ENCODE results near the gene RCAN2.
"Not testable (repeated sequence)": the region's sequence is repeated elsewhere in the genome, so short reads cannot be mapped to it uniquely, and the experiment has no call there.

The RCAN2 gene

DNA sequence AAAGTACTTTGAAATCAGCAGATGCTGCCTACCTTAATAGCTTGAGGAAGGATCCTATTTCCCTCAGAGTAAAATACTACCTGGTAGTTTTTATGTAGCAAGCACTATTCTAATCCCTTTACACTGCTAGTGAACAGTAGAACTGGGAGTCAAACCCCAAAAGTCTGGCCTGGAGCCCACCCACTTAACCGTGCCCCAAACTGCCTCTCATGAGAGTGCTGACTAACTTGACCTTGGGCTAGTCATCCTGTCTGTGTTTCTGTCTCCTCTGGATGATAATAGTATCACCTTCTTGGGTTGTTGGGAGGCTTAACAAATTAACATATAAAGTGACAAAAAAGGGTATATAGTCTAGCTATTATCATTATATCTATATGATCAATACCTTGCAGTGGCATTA is 140.5 kb downstream of the RCAN2 start:
- in situ Hi-C loops (cut with HindIII; ENCODE audit: low sequenced_read_pairs): no loop called here

DNA sequence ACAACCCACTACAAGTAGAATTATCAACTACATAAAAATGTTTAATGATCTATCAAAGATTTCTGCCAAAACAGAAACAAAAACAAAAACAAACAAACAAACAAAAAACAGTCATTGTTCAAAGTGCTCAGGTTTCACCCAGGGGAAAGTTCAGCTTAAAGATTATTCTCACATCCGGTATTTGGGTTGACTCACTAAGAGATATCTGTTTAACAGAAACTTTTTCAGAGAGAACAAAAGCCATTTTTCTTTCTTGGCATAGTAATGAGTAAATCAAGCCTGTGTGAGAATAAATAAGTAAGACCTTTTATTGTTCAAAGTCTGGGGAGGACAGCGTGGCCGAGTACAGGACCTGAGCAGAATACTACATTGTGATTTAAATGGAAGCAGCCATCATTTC is 143.6 kb downstream of the RCAN2 start:
- in situ Hi-C loops (cut with HindIII; ENCODE audit: low sequenced_read_pairs): no loop called here

DNA sequence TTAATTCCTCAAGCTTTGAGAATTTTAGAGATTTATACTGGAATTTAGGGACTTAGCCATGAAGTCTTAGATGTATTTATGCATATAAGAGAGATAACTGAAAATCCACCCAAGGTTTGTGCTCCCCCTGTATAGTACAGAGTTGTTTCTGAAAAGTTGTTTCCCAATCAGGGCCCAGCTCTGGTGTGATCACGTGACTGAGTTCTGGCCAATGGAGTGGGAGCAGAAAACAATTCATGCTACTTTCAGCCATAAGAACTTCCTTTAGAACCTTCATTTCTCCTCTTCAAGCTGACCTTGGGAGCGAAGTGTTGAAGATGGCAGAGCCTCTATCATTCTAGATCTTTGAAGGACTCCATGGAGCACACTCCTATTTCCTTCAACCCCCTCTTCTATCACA is 151.0 kb downstream of the RCAN2 start:
- in situ Hi-C loops (cut with HindIII; ENCODE audit: low sequenced_read_pairs): no loop called here

DNA sequence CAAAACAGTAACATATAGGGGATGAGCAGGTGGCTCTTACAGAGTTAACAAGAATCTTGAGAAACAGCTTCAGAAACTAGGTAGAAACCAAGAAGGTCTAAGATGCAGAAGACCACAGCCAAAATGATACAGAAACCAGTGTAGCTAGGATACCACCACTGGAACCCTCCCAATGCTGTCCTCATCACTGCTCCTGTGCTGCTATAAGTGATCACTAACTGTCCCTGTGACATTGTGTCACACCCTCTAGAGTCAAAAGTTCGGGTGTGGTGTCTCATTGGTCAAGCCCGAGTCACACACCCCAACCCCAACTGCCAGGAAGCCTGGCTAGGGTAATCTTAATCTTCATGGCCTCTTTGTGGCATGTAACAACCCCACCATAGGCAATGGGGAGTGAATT is 153.1 kb downstream of the RCAN2 start:
- in situ Hi-C loops (cut with HindIII; ENCODE audit: low sequenced_read_pairs): no loop called here

DNA sequence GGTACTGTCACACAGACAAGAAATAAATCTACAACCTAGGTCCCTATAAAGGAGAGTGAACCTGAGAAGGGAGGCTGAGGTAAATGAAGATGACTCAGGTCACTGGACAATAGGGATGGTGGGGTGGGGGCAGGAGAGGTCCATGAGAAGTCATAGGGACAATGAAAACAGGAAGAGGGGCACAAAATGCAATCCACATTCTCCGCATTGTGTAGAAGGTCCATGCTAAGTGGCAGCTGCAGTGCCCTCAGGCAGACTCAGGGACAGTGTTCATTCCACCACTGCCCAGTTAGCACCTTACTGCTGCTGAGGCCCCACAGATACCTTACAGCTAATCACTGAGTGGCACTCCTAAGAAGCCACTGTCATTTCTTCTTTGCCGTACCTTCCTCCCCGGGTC is 156.8 kb downstream of the RCAN2 start:
- in situ Hi-C loops (cut with HindIII; ENCODE audit: low sequenced_read_pairs): no loop called here

DNA sequence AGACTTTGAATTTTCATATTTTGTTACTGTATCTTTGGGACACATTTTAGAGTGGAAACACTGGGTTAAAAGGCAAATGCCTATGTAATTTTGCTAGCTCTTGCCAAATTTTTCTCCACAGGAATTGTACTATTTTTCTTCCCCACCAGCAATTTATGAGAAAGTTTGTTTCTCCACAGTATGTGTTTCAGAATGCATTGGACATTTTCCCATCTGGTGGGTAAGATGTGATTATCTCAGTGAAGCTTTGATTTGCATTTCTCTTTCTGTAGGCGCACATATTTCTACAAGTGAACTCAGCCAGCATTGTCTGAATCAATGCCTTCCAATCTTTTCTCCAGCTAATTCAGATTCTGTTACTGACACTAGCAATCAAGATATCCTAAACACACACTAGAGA is 157.8 kb downstream of the RCAN2 start:
- in situ Hi-C loops (cut with HindIII; ENCODE audit: low sequenced_read_pairs): no loop called here

DNA sequence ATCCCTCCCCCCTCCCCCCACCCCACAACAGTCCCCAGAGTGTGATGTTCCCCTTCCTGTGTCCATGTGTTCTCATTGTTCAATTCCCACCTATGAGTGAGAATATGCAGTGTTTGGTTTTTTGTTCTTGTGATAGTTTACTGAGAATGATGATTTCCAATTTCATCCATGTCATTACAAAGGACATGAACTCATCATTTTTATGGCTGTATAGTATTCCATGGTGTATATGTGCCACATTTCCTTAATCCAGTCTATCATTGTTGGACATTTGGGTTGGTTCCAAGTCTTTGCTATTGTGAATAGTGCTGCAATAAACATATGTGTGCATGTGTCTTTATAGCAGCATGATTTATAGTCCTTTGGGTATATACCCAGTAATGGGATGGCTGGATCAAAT is 158.8 kb downstream of the RCAN2 start:
- in situ Hi-C loops (cut with HindIII; ENCODE audit: low sequenced_read_pairs): not testable (repeated sequence)

DNA sequence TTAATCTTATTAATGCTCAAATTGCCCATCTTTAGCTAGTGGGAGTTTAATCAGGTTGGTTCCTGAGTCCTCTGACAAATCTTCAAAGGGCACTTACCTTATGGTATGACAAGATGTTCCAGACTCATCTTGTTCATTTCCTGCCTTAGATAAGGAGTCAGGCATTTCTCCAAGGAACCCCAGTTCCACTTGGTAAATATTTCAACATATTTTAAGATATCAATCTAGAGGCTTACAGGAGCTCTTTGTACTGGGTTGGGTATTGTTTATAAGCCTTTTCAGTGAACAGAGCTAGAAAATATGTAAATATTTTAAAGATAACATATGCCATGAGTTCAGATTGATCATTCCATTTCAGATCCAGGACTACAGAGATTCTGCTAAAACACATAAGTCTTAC is 159.8 kb downstream of the RCAN2 start:
- in situ Hi-C loops (cut with HindIII; ENCODE audit: low sequenced_read_pairs): no loop called here

DNA sequence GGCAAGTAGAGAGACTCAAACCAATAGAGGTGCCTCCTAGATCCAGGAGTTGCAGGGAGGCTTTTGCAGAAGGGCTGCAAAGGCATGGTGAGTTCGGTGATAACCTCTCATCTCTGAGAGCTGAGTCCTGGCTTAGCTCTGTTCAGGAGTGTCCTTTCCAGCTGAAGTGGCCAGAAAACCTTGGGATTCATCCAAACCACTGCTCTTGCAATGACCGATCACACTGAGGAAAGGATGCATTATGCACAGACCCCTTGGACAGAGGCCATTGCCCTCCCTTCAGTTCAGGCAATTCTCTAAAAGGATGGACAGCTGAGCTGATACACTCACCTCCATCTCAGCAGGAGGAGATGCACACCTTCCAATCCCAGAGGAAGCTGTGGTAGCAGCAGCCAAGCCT is 161.7 kb downstream of the RCAN2 start:
- in situ Hi-C loops (cut with HindIII; ENCODE audit: low sequenced_read_pairs): no loop called here

DNA sequence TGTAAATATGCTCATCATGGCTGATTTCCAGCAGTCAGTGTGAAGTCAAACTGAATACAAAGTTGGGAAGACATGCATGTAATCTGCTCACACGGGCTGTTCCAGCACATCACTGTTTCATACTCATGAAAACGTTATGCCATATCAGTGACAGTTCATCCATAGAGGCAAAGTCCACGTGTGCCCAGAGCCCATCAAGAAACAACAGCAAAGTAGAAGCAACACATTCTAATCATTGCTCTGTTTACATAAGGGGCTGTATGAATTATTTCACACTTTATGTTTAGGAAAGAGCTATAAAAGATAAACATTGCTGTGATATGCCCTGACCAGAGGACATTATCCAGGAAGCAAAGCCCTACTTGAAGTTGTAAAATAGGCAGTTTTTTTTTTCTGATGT is 163.5 kb downstream of the RCAN2 start:
- in situ Hi-C loops (cut with HindIII; ENCODE audit: low sequenced_read_pairs): no loop called here

DNA sequence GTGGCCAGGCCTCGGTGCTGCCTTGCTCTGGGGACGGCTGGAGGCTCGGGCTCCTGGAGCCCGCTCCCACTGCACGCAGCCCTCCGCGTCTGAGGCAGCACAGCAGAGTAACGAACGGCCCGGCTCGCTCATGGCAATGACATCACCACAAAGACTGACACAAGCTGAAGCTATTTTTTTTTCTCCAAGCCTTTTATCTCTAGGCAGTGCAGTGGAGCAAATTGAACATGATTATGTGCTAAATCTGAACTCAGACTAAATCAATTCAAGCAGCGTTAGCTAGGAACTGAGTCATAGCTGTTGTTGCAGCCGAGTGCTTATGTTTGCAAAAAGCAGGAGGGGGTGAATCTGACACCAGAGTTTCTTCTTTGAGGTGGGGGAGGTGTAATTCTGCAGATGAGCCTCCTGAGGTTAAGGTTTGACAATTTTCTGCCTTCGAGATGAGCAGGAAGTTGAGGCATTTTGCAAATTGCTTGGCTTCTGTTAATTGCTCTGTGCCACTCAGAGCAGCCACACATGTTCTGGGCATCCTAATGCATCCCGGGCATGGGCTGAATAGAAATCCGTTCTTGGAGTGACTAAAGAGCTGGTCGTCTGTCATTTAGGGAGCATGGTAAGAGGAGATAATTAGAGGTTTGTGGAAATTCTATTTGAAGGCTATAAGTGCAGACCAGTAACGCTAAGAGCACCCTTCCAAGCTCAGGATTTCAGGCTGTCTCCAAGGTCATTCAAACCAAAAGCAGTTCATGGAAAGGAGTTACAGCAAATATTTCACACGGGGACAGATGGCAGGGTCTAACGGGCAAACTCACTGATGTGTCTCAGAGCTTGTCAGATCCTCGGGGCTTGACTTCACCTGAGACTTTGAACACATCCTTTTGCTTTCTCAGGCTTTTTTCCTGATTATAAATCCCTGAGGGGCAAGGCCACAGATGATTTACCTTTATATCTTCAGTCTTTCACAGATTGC is 165.4 kb downstream of the RCAN2 start:
- in situ Hi-C loops (cut with HindIII; ENCODE audit: low sequenced_read_pairs): no loop called here

DNA sequence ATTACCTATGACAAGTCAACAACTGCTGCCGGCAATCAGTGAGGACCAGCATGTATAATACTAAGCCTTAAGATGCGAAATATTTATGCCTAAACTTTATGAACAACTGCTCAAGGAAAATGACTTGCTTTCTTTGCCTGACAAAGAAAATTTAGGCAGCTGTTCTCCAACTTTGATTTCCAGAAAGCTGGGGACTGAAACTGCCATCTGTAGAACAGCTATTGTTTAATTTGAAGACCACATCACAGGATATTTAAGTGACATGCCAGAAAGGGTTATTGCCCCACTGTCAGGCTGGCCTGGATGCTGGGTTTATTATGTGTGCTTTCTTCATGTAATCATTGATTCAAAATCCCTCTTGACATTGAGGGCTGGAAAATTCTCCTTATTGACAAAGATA is 166.5 kb downstream of the RCAN2 start:
- in situ Hi-C loops (cut with HindIII; ENCODE audit: low sequenced_read_pairs): no loop called here

DNA sequence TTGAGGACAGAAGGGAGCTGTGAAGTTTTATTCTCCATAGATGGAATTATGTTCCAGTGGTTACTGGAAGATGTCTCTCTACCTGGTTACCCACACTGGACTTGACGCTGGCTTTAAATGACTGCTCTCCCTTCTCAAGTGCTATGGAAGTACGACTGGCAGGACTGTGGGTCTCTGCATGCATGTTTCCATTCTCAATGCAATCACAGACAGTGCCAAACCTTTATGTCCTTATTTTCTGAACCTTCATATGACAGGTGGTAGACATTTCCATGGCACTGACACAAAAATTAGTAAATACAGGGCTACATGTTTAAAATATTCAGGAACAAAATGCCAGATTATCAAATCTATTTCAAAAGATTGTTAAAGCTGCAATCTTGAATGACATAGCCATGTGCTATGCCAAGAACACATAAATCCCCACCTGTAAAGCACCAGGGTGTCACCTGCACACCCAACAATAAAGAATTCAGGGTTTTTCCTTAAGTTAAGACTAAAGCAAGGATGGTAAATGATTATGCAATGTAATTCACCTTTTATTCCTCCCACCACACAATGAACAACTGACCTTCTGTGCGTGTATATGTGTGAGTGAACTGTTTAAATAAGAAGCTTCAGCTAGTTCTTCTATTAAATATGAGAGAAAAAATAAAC is 167.2 kb downstream of the RCAN2 start:
- in situ Hi-C loops (cut with HindIII; ENCODE audit: low sequenced_read_pairs): no loop called here

DNA sequence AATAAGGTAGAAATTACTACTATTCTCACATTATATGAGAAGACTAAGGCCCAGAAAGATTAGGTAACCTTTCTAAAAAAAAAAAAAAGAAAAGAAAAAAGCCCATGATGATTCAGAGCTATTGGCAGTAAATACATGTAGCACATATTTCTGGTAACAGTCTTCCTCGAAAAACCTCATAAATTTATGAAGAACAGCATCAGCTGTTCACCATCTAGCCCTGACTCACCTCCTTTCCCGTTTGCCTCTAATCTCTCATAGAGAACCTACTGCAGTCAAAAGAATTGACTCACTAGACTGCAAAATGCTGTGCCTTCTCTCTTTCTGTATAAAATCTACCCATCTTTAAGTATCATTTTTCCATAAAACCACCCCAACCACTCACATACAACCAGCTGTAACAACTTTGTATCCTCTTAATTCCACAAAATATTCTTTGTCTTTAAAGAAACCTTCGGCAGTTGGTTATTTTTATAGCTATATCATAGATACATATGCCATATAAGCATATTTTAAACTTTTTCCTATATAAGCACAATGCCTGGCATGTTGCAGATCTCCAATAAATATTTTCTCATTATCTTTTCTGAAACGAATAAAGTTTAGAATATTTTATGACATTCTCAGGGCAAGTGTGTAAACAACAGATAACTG is 167.8 kb downstream of the RCAN2 start:
- in situ Hi-C loops (cut with HindIII; ENCODE audit: low sequenced_read_pairs): no loop called here

DNA sequence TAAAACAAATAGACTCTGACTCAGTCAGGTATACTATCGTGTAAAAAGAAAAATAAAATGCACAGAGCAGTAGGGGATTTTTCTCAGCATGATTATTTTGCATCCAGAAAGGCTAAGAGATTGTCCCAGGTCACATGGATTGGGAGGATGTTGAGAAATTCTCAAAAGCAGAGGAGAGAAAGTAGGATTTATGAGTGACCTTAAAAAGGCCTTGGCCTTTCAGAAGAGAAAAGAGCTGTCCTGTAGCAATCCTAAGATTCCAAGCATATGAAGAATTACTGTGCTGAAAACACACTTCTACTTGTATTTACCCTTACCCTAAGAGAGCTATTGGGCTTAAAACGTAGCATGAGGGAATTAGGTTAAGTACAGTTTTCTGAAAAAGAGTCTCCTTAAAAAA is 170.7 kb downstream of the RCAN2 start:
- in situ Hi-C loops (cut with HindIII; ENCODE audit: low sequenced_read_pairs): no loop called here

DNA sequence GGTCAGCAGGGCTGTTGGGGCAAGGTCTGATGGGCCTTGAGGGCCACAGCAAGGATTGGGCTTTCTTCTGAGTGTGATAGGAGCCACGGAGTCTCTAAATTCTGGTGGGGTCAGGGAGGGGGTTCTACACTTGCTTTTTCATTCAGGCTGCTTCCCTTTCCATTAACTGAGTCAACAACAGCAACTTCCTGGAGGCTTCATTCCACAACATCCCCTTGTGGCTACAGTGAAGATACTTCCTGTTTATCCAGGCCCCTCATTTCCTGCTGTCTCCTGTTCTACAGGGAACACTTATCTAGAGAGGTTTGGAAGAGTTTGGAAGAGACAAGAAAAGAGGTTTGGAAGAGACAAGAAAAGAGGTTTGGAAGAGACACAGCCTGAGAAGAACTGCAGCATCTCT is 175.7 kb downstream of the RCAN2 start:
- in situ Hi-C loops (cut with HindIII; ENCODE audit: low sequenced_read_pairs): no loop called here

DNA sequence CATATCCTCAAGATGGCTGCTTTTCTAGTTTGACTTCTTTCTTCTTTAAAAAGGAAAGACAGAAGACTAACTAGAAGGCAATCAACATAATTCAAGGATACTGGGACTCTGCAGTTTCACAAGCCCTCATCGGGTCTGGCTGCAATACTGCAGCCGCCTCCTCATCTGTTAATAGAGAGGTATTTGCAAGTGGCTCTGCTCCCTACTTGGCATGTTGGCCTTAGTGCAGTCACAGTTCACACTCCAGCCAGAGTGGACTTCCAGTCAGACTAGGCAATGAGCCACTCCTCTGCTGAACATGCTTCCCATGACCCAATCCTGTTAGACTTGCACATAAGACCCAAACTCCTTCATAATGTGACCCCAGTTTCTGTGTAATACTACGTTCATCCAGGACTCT is 178.6 kb downstream of the RCAN2 start:
- in situ Hi-C loops (cut with HindIII; ENCODE audit: low sequenced_read_pairs): no loop called here

DNA sequence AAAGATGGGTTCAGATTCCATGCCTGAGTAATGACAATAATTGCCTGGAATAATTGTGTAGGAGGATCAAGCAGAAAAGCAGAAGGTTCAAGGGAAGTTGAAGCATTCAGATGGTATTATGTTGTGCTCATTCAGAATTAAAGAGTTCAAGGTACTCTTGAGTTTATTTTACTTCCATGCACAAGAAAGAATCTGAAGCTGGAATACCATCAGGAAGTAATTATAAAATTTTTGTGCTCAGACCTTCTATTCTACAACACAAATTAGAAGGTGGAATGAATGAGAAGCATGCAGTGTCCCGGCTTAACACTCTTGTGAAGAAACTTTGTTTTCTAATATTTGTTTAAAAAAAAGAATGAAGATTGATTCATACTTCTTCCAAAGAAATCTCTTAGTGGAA is 181.1 kb downstream of the RCAN2 start:
- in situ Hi-C loops (cut with HindIII; ENCODE audit: low sequenced_read_pairs): no loop called here

DNA sequence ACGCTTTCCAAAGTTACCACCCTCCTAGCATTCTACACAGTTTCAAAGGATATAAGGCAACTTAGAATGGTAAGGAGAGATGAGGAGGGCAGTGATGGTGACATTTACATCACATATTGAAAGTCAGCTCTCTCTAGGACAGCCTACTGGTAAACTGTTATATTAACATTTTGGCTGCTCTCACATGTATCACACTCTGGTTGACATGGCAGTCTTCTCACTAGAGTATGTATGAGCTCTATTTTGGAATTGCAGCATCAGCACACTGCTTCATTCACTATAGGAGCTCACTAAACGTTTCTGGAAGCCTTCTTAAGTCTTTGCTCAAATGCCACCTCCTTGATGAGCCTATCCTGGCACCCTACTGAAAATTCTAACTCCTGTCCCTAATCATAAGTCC is 184.8 kb downstream of the RCAN2 start:
- in situ Hi-C loops (cut with HindIII; ENCODE audit: low sequenced_read_pairs): no loop called here

DNA sequence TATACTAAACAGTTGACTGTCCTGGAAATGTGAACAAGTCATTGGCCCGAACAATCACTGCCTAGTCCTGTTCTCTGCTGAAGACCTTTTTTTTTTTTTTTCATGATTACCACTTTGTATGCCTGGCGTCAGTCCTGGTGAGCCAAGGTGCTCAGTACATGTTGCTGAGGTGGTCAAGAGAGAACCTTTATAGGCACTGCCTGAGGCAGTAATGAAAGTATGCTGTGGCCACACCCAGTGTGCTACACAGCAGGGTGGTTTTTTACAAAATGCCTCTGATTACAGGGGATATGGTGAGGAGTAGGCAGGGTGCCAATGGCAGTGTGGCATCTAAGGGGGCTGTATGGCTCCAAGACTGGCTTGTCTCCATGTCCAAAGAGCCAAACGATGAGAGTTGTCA is 185.4 kb downstream of the RCAN2 start:
- in situ Hi-C loops (cut with HindIII; ENCODE audit: low sequenced_read_pairs): no loop called here

DNA sequence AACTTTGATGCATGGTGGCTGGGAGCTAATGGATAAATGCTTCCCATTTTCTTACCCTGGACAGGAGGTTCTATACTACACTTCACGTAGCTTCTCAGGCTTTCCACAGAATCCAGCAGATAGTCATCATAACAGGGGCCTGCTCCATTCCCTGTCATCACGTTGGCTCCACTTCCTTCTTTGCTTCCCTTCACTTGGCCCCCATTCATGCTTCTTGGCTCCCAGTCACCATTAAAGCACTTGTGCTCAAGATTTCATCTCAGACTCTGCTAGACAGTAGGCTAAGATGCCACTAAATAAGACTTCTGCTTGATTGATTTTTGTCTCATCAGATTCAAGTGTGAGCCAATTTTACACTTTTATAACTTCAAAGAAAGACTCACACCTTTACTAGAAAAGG is 186.0 kb downstream of the RCAN2 start:
- in situ Hi-C loops (cut with HindIII; ENCODE audit: low sequenced_read_pairs): no loop called here

DNA sequence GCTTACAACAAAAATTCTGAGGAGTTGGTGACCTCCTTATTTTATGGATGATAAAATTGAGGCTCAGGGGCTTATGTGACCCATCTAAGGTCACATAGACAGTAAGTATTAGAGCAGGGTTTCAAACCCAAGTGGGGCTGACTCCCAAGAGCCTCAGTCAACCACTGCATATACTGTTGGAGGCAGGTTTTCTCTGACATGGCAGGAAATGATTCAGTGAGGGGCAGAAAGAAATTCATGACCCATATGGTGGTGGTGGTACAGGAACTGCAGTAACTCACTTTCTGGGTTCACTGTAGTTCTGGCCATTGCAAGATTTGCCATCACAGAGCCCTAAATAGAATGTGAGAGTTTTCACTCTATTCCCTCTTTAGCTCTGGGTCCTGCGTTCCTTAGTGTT is 188.4 kb downstream of the RCAN2 start:
- in situ Hi-C loops (cut with HindIII; ENCODE audit: low sequenced_read_pairs): no loop called here
